ENCODE results near the gene PGF. TPM values are rescaled to one million over a fixed set of nuclear protein-coding genes. Genes with fewer than 3 reads are reported as not detected.

The PGF gene
- total RNA-seq, 1 experiment from 2014 or later: 3.1 TPM

- DNase-seq (ENCODE audit: low spot score): no peak
Observed at GRCh38 chr14:74919421-74920165, 35.8 kb downstream of the PGF start.

- DNase-seq (ENCODE audit: low spot score): no peak
Observed at GRCh38 chr14:74918380-74918779, 37.0 kb downstream of the PGF start.

- no peak for DNase-seq (ENCODE audit: low spot score)
Observed at GRCh38 chr14:74917646-74918081, 37.7 kb downstream of the PGF start.

- DNase-seq (ENCODE audit: low spot score): no peak
Observed at GRCh38 chr14:74917178-74917543, 38.2 kb downstream of the PGF start.

- no peak for DNase-seq (ENCODE audit: low spot score)
Observed at GRCh38 chr14:74915826-74916225, 39.6 kb downstream of the PGF start.

GRCh38 chr14:74915426-74915825 is 40.0 kb downstream of the PGF start:
- no peak for DNase-seq (ENCODE audit: low spot score)

- DNase-seq (ENCODE audit: low spot score): peak; percentile 60
Observed at GRCh38 chr14:74913986-74914573, 41.3 kb downstream of the PGF start.

- no peak for DNase-seq (ENCODE audit: low spot score)
Observed at GRCh38 chr14:74913393-74913910, 41.9 kb downstream of the PGF start.

- no peak for DNase-seq (ENCODE audit: low spot score)
Observed at GRCh38 chr14:74912801-74913200, 42.6 kb downstream of the PGF start.

GRCh38 chr14:74912111-74912510 is 43.3 kb downstream of the PGF start:
- no peak for DNase-seq (ENCODE audit: low spot score)

- DNase-seq (ENCODE audit: low spot score): no peak
Observed at GRCh38 chr14:74911704-74912103, 43.7 kb downstream of the PGF start.

GRCh38 chr14:74911221-74911620 is 44.2 kb downstream of the PGF start:
- no peak for DNase-seq (ENCODE audit: low spot score)

- DNase-seq (ENCODE audit: low spot score): no peak
Observed at GRCh38 chr14:74910556-74910955, 44.8 kb downstream of the PGF start.

GRCh38 chr14:74909911-74910310 is 45.5 kb downstream of the PGF start:
- DNase-seq (ENCODE audit: low spot score): no peak

- no peak for DNase-seq (ENCODE audit: low spot score)
Observed at GRCh38 chr14:74909501-74909900, 45.9 kb downstream of the PGF start.

GRCh38 chr14:74908861-74909341 is 46.5 kb downstream of the PGF start:
- no peak for DNase-seq (ENCODE audit: low spot score)

GRCh38 chr14:74907744-74908143 is 47.7 kb downstream of the PGF start:
- no peak for DNase-seq (ENCODE audit: low spot score)

GRCh38 chr14:74906925-74907521 is 48.4 kb downstream of the PGF start:
- DNase-seq (ENCODE audit: low spot score): no peak

GRCh38 chr14:74905595-74906142 is 49.7 kb downstream of the PGF start:
- DNase-seq (ENCODE audit: low spot score): no peak

- DNase-seq (ENCODE audit: low spot score): no peak
Observed at GRCh38 chr14:74904635-74905503, 50.5 kb downstream of the PGF start.

- DNase-seq (ENCODE audit: low spot score): no peak
Observed at GRCh38 chr14:74902941-74903705, 52.3 kb downstream of the PGF start.
